Left ventricle myocardium inferior (tissue), 1 donor: ENCODE results near the gene KDM1B. TPM values are rescaled to one million over a fixed set of nuclear protein-coding genes. Genes with fewer than 3 reads are reported as not detected.

Experiments
- DNase-seq: peaks from one replicate; pipeline ENCODE4 v3.0.0-alpha.2; 2020
- H3K27ac ChIP-seq: fragments of 200-600 bp; replicated peaks from 2 replicates; pipeline ENCODE4 v1.8.0; 2021
- H3K27me3 ChIP-seq: fragments of 200-600 bp; 2 replicates; pipeline ENCODE4 v1.8.0; 2021; ENCODE audit warnings: low read depth
- H3K36me3 ChIP-seq: fragments of 200-600 bp; 2 replicates; pipeline ENCODE4 v1.8.0; 2021
- H3K4me1 ChIP-seq: fragments of 200-600 bp; 2 replicates; pipeline ENCODE4 v1.8.0; 2021
- H3K4me3 ChIP-seq: fragments of 200-600 bp; 2 replicates; pipeline ENCODE4 v1.8.0; 2021; ENCODE audit warnings: mild to moderate bottlenecking, moderate library complexity
- H3K9me3 ChIP-seq: fragments of 200-600 bp; replicated peaks from 2 replicates; pipeline ENCODE4 v1.8.0; 2021
- CTCF ChIP-seq: fragments of 200-600 bp; IDR thresholded peaks from 2 replicates; pipeline ENCODE4 v1.8.0; 2021; ENCODE audit warnings: antibody characterized with exemption, mild to moderate bottlenecking, borderline replicate concordance
- intact Hi-C: fragments of 100-400 bp; cut with micrococcal nuclease; formaldehyde crosslinking; loops from one replicate; pipeline ENCODE4 v1.11.0; 2022
- total RNA-seq: library from RNA; stranded (reverse); fragmentation: NEBNext Ultra II Directional; extraction: Animal tissue kit (Norgen Biotek cat#: 25700); gene quantifications from one replicate; pipeline ENCODE4 v1.2.1, GENCODE V29; 2021
- donor health status: DM: no; HTN: yes; CAD: no; lungs with severe emphysema.

Gene KDM1B
- total RNA-seq, 1 donor from 2014 or later = 14.3 TPM

- Histone ChIP-seq H3K27ac (no peak overlapping the region), H3K4me1 (peaks cover 11% of the 10 kb centered on the region), H3K9me3 (no peaks in the 10 kb centered on the region), H3K36me3 (peaks cover 27% of the 10 kb centered on the region), H3K27me3 (no peaks in the 10 kb centered on the region), H3K4me3 (no peak overlapping the region)
- intact Hi-C loops = no loop called here
- no peak for TF ChIP-seq CTCF
- no peak for DNase-seq
Observed at GRCh38 chr6:18189196-18189595, 34.0 kb downstream of the KDM1B start.

- Histone ChIP-seq H3K9me3 (no peaks in the 10 kb centered on the region), H3K4me1 (no peaks in the 10 kb centered on the region), H3K4me3 (no peak overlapping the region), H3K27ac (no peak overlapping the region), H3K36me3 (peaks cover 36% of the 10 kb centered on the region), H3K27me3 (no peaks in the 10 kb centered on the region)
- DNase-seq = no peak
- intact Hi-C loops = no loop called here
- TF ChIP-seq CTCF = no peak
Observed at GRCh38 chr6:18192026-18192425, 36.8 kb downstream of the KDM1B start.

DNA sequence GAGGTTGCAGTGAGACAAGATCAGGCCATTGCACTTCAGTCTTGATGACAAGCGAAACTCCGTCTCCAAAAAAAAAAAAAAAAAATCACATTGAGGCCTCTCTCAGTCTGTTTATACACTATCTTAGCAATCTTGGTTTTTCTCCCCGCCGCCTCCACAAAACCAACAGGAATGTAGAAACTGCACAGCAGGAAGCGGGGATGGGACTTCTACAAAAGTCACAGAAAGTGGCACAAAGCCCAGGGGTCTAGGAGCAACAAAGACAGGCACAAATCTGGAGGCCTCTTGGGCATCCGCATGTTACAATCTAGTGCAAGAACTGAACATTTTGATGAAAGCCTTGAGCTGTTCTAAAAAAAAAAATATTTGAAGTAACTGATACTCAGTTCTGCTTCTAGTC lies 48.6 kb downstream of the KDM1B start:
- Histone ChIP-seq H3K27ac (no peak overlapping the region), H3K4me3 (no peak overlapping the region), H3K36me3 (peaks cover 69% of the 10 kb centered on the region), H3K4me1 (no peaks in the 10 kb centered on the region), H3K27me3 (no peaks in the 10 kb centered on the region), H3K9me3 (no peaks in the 10 kb centered on the region)
- no peak for TF ChIP-seq CTCF
- no peak for DNase-seq
- intact Hi-C loops = no loop called here

GRCh38 chr6:18204691-18205090 lies 49.5 kb downstream of the KDM1B start:
- H3K4me1 ChIP-seq = no peaks in the 10 kb centered on the region
- H3K9me3 ChIP-seq = no peaks in the 10 kb centered on the region
- H3K4me3 ChIP-seq = no peak overlapping the region
- DNase-seq = no peak
- H3K36me3 ChIP-seq = peaks cover 65% of the 10 kb centered on the region
- intact Hi-C loops = no loop called here
- no peak for TF ChIP-seq CTCF
- H3K27me3 ChIP-seq = no peaks in the 10 kb centered on the region
- no peak overlapping the region for H3K27ac ChIP-seq

DNA sequence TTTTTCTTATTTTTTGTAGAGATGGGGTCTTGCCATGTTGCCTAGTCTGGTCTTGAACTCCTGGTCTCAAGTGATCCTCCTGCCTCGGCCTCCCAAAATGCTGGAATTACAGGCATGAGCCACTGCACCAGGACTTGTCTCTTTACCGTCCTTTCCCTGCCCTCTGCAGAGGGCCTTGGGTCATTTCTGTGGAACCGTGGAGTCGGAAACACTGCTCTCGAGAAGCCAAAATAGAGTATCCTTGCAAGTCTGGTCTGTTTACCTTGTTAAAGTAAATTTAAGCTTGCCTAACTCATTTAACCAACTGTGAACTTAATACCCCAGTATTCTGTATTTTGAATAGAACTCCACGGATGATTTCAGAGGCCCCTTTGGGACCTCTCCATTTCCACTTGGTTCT lies 51.4 kb downstream of the KDM1B start:
- intact Hi-C loops = no loop called here
- Histone ChIP-seq H3K4me3 (no peak overlapping the region), H3K27me3 (no peaks in the 10 kb centered on the region), H3K9me3 (no peaks in the 10 kb centered on the region), H3K27ac (no peak overlapping the region), H3K36me3 (peaks cover 47% of the 10 kb centered on the region), H3K4me1 (no peaks in the 10 kb centered on the region)
- TF ChIP-seq CTCF = no peak
- no peak for DNase-seq

- H3K4me3 ChIP-seq = no peak overlapping the region
- no peak for DNase-seq
- H3K27me3 ChIP-seq = no peaks in the 10 kb centered on the region
- no peaks in the 10 kb centered on the region for H3K9me3 ChIP-seq
- no peak overlapping the region for H3K27ac ChIP-seq
- intact Hi-C loops = no loop called here
- H3K4me1 ChIP-seq = no peaks in the 10 kb centered on the region
- H3K36me3 ChIP-seq = peaks cover 43% of the 10 kb centered on the region
- no peak for TF ChIP-seq CTCF
Observed at GRCh38 chr6:18207438-18207837, 52.2 kb downstream of the KDM1B start.
